ENCODE data around the gene CMPK1.

Gene CMPK1

DNA sequence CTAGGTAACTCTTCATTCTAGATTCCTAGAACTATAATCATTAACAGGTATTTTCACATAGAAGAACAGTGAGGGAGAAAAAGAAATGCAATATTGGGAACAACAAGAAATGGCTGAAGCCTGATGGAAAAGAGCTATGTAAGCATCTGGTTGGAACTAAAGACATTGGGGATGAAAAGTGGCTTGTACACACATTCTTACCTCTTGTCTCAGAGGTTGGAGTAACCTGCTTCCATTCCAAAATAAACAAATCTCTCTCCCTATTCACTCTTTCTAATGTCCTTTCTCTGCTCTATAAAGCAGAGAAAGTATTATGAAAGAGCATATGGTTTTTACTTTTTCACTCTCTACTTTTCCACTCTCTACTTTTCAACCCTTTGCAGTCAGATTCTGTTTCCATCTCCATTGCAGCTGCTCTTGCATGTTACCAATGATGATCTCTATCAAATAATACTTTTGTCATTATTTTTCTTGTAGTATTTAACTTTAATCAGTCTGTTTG is 37.5 kb downstream of the CMPK1 start:
- peaks cover 44% of the 10 kb centered on the region for H3K36me3 ChIP-seq (replicated peaks)
- DNase-seq = no peak
- TF ChIP-seq, protein P1, sequence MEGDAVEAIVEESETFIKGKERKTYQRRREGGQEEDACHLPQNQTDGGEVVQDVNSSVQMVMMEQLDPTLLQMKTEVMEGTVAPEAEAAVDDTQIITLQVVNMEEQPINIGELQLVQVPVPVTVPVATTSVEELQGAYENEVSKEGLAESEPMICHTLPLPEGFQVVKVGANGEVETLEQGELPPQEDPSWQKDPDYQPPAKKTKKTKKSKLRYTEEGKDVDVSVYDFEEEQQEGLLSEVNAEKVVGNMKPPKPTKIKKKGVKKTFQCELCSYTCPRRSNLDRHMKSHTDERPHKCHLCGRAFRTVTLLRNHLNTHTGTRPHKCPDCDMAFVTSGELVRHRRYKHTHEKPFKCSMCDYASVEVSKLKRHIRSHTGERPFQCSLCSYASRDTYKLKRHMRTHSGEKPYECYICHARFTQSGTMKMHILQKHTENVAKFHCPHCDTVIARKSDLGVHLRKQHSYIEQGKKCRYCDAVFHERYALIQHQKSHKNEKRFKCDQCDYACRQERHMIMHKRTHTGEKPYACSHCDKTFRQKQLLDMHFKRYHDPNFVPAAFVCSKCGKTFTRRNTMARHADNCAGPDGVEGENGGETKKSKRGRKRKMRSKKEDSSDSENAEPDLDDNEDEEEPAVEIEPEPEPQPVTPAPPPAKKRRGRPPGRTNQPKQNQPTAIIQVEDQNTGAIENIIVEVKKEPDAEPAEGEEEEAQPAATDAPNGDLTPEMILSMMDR (IDR thresholded peaks at IDR 0.05; ENCODE audit: low read depth, low read length, missing control alignments) = no peak
- H3K4me3 ChIP-seq (ENCODE audit: low read depth, low read length) = no peak overlapping the region
- H3K27ac ChIP-seq = no peak overlapping the region
- no peaks in the 10 kb centered on the region for H3K27me3 ChIP-seq (replicated peaks)
- in situ Hi-C loops (cut with HindIII; ENCODE audit: low pct_ligation_motif_present, low sequenced_read_pairs) = no loop called here

DNA sequence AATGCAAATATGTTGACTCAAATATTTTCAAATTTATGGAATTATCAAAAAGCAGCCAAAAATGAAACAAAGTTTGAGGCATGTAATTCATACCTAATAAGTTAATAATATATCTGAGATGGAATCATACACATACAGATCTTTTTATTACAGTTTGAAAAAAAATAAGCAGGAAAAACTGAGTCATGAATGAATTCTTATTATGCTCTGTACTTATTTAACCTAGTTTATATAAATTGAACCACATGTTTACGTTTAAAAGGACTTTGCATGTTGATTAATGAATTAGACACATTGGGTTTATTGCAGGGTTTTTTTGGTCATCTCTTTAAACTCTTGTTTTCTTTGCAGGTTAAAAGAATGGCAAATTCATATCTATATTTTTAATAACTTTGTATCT is 40.9 kb downstream of the CMPK1 start:
- Histone ChIP-seq H3K27me3 (replicated peaks) (no peaks in the 10 kb centered on the region), H3K27ac (no peak overlapping the region), H3K36me3 (replicated peaks) (peaks cover 35% of the 10 kb centered on the region), H3K4me3 (ENCODE audit: low read depth, low read length) (no peak overlapping the region)
- DNase-seq = no peak
- in situ Hi-C loops (cut with HindIII; ENCODE audit: low pct_ligation_motif_present, low sequenced_read_pairs) = no loop called here
- TF ChIP-seq, protein P1 (IDR thresholded peaks at IDR 0.05; ENCODE audit: low read depth, low read length, missing control alignments) = no peak

DNA sequence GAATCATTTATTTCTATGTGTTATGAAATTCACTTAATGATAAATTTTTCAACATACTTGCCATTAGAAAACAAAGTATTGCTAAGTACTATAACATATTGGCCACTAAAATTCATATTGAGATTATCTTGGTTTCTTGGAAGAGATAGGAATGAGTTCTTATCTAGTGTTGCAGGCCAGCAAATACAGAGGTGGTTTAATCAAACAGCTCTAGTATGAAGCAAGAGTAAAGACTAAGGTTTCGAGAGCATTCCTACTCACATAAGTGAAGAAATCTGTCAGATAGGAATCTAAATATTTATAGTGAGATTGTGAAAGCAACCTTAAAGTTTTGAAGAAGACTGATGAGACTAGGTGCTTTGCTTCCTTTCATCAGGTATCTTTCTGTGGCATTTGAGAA is 44.6 kb downstream of the CMPK1 start:
- H3K27ac ChIP-seq = no peak overlapping the region
- no peaks in the 10 kb centered on the region for H3K27me3 ChIP-seq (replicated peaks)
- no peak overlapping the region for H3K4me3 ChIP-seq (ENCODE audit: low read depth, low read length)
- DNase-seq = no peak
- in situ Hi-C loops (cut with HindIII; ENCODE audit: low pct_ligation_motif_present, low sequenced_read_pairs) = no loop called here
- TF ChIP-seq, protein P1 (IDR thresholded peaks at IDR 0.05; ENCODE audit: low read depth, low read length, missing control alignments) = no peak
- peaks cover 23% of the 10 kb centered on the region for H3K36me3 ChIP-seq (replicated peaks)

DNA sequence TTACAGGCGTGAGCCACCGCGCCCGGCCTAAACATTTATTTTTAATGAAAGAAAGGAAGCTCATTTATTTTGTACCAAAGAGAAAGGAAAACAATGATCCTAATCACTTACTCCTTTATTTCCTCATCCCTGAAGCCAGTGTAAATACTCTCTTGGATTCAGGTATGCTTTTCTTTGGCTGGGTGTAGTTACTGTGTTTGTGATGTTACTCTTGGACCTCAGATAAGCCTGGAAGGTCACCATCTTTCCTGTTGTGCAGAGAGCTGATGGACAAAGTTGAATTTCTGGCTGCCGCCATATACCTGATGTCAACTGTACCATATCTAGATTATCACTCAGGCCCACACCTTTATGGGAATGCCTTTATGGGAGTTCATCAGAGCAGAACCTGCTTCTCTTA is 47.1 kb downstream of the CMPK1 start:
- Histone ChIP-seq H3K4me3 (ENCODE audit: low read depth, low read length) (no peak overlapping the region), H3K36me3 (replicated peaks) (peaks cover 14% of the 10 kb centered on the region), H3K27me3 (replicated peaks) (no peaks in the 10 kb centered on the region), H3K27ac (no peak overlapping the region)
- in situ Hi-C loops (cut with HindIII; ENCODE audit: low pct_ligation_motif_present, low sequenced_read_pairs) = no loop called here
- no peak for DNase-seq
- TF ChIP-seq, protein P1 (IDR thresholded peaks at IDR 0.05; ENCODE audit: low read depth, low read length, missing control alignments) = no peak

DNA sequence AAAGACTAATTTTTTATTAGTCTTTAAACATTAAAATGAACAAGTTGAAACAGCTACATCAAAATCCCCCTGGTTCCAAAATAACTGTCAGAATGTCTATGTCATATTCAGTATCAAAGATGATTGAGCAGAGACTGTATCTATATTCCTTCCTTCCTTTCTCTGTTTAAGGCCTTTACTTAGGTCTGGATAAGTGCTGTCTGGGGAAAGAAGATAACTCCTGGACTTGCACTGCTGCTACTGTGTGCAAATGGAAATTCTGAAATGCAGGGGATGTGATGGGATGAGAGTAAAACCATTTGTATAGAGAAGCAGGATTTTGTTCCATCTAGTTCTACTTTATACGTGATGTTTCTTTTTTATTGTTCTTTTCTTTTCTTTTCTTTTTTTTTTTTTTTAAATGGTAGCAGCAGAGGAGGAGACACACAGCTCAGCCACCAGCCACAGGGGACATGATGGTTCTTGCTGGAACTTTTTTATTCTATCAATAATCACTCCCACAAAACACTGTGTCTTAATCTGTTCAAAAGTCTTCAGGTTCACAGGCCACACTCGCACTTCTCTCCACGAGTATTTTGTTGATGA is 48.9 kb downstream of the CMPK1 start:
- Histone ChIP-seq H3K4me3 (ENCODE audit: low read depth, low read length) (no peak overlapping the region), H3K27me3 (replicated peaks) (no peaks in the 10 kb centered on the region), H3K27ac (no peak overlapping the region), H3K36me3 (replicated peaks) (peaks cover 12% of the 10 kb centered on the region)
- no peak for DNase-seq
- in situ Hi-C loops (cut with HindIII; ENCODE audit: low pct_ligation_motif_present, low sequenced_read_pairs) = no loop called here
- TF ChIP-seq, protein P1 (IDR thresholded peaks at IDR 0.05; ENCODE audit: low read depth, low read length, missing control alignments) = no peak

DNA sequence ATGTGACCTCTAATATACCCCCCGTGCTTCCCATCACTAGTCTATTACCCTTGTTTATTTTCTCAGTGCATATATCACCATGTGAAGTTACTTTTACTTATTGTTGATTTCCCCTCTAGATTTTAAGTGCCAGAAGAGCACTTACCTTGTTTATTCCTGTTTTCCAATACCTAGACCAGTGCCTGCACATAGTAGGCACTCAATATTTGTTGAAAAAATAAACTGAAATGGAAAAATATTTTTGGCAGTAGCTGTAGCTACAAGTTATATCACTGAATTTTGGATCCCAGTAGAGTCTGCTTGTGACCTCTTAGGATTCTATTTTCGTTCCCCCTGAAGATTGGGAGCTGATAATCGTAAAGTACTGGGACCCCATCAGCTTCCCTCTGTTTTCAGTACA is 50.5 kb downstream of the CMPK1 start:
- DNase-seq = no peak
- peaks cover 12% of the 10 kb centered on the region for H3K36me3 ChIP-seq (replicated peaks)
- TF ChIP-seq, protein P1 (IDR thresholded peaks at IDR 0.05; ENCODE audit: low read depth, low read length, missing control alignments) = no peak
- in situ Hi-C loops (cut with HindIII; ENCODE audit: low pct_ligation_motif_present, low sequenced_read_pairs) = no loop called here
- H3K27ac ChIP-seq = no peak overlapping the region
- no peaks in the 10 kb centered on the region for H3K27me3 ChIP-seq (replicated peaks)
- no peak overlapping the region for H3K4me3 ChIP-seq (ENCODE audit: low read depth, low read length)

Measured in brain microvascular endothelial cell (primary cell).